HepG2 (cell line): ENCODE data around the gene SLC1A3.

Experiments
- AGO1 ChIP-seq: fragments of 200-400 bp; formaldehyde crosslinking; IDR thresholded peaks from 2 replicates; pipeline ENCODE4 v1.6.1; 2017; ENCODE audit warnings: mild to moderate bottlenecking, low read depth, low read length, moderate library complexity; ENCODE audit not compliant: poor library complexity, severe bottlenecking
- GATAD1 ChIP-seq: IDR thresholded peaks from 2 replicates; pipeline ENCODE4 v1.6.1; 2016; ENCODE audit warnings: missing genetic modification reagents, missing compliant biosample characterization
- KAT8 ChIP-seq: IDR thresholded peaks from 2 replicates; pipeline ENCODE4 v1.6.1; 2016; ENCODE audit warnings: missing genetic modification reagents, missing compliant biosample characterization
- KDM1A ChIP-seq: IDR thresholded peaks from 2 replicates; pipeline ENCODE4 v1.6.1; 2016; ENCODE audit warnings: missing compliant biosample characterization
- MTF2 ChIP-seq: sonication (generic); formaldehyde crosslinking; IDR thresholded peaks from 2 replicates; pipeline ENCODE4 v1.5.0; 2020; ENCODE audit warnings: missing genetic modification reagents, borderline replicate concordance
- SP1 ChIP-seq, 2 experiments: fragments of 450-650 bp in 1 of 2; sonication (generic) in 1 of 2; formaldehyde crosslinking in 1 of 2; IDR thresholded peaks; 2 replicates each; pipeline versions ENCODE4 v1.4.0 to v1.6.1; 2016 to 2020; ENCODE audit warnings: missing genetic modification reagents in 1 of 2
- ZBTB8A ChIP-seq: sonication (generic); formaldehyde crosslinking; IDR thresholded peaks from 2 replicates; pipeline ENCODE4 v1.4.0; 2020; ENCODE audit warnings: mild to moderate bottlenecking, low read depth, missing genetic modification reagents, borderline replicate concordance
- ZFP1 ChIP-seq: IDR thresholded peaks from 2 replicates; pipeline ENCODE4 v1.6.1; 2016
- ZNF546 ChIP-seq: sonication (generic); formaldehyde crosslinking; conservative IDR thresholded peaks from 2 replicates; pipeline ENCODE4 v1.8.1; 2023; ENCODE audit warnings: mild to moderate bottlenecking, missing genetic modification reagents
- ZNF816 ChIP-seq: sonication (generic); formaldehyde crosslinking; IDR thresholded peaks from 2 replicates; pipeline ENCODE4 v1.8.0; 2022; ENCODE audit warnings: missing genetic modification reagents, mild to moderate bottlenecking, borderline replicate concordance
- TF ChIP-seq, protein P1 (sequence below): sonication (generic); formaldehyde crosslinking; IDR thresholded peaks from 2 replicates; pipeline ENCODE4 v1.5.0; 2020; ENCODE audit warnings: missing genetic modification reagents
- TF ChIP-seq, protein P2 (sequence below): sonication (generic); formaldehyde crosslinking; IDR thresholded peaks from 2 replicates; pipeline ENCODE4 v1.5.0; 2020; ENCODE audit warnings: missing genetic modification reagents
- TF ChIP-seq, protein P3 (sequence below): sonication (generic); formaldehyde crosslinking; IDR thresholded peaks from 2 replicates; pipeline ENCODE4 v1.9.0; 2021; ENCODE audit warnings: missing genetic modification reagents, borderline replicate concordance

DNA sequence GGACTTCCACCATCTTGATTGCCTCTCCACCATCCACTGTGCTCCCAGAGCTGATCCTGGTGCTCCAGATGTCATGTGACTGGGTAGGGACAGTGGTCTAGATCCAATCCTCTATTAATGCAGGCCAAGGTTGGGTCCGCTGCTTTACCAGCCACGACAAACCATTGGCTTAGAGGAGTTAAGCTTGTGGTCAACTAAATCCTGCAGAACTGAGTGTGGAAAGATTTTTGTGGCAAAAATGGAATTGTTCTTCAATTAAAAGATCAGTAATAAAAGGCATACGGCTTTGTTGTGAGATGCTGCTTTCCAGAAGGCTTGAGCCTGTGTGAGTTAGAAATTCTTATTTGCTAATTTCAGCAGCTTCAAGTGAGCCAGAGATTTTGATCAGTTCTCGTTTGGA lies 30.7 kb downstream of the SLC1A3 start:
- TF ChIP-seq, protein P1, sequence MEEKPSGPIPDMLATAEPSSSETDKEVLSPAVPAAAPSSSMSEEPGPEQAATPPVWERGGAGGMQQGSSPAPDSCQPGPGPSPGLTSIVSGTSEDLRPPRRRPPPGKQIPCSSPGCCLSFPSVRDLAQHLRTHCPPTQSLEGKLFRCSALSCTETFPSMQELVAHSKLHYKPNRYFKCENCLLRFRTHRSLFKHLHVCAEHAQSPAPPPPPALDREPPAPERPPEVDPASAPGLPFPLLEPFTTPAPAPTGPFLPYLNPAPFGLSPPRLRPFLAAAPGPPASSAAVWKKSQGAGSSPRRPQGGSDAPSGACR (CRISPR knock-in tag): no peak
- TF ChIP-seq ZFP1 (no peak), SP1 (IDR thresholded peaks at IDR 0.05) (no peak), SP1 (CRISPR knock-in tag; IDR thresholded peaks at IDR 0.05) (no peak), KDM1A (CRISPR knock-in tag) (no peak), ZNF546 (CRISPR knock-in tag) (no peak), GATAD1 (CRISPR knock-in tag) (no peak), AGO1 (no peak), ZBTB8A (CRISPR knock-in tag) (no peak), MTF2 (CRISPR knock-in tag) (no peak), ZNF816 (CRISPR knock-in tag) (no peak), KAT8 (CRISPR knock-in tag) (no peak)
- TF ChIP-seq, protein P2, sequence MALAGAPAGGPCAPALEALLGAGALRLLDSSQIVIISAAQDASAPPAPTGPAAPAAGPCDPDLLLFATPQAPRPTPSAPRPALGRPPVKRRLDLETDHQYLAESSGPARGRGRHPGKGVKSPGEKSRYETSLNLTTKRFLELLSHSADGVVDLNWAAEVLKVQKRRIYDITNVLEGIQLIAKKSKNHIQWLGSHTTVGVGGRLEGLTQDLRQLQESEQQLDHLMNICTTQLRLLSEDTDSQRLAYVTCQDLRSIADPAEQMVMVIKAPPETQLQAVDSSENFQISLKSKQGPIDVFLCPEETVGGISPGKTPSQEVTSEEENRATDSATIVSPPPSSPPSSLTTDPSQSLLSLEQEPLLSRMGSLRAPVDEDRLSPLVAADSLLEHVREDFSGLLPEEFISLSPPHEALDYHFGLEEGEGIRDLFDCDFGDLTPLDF (CRISPR knock-in tag): no peak
- TF ChIP-seq, protein P3, sequence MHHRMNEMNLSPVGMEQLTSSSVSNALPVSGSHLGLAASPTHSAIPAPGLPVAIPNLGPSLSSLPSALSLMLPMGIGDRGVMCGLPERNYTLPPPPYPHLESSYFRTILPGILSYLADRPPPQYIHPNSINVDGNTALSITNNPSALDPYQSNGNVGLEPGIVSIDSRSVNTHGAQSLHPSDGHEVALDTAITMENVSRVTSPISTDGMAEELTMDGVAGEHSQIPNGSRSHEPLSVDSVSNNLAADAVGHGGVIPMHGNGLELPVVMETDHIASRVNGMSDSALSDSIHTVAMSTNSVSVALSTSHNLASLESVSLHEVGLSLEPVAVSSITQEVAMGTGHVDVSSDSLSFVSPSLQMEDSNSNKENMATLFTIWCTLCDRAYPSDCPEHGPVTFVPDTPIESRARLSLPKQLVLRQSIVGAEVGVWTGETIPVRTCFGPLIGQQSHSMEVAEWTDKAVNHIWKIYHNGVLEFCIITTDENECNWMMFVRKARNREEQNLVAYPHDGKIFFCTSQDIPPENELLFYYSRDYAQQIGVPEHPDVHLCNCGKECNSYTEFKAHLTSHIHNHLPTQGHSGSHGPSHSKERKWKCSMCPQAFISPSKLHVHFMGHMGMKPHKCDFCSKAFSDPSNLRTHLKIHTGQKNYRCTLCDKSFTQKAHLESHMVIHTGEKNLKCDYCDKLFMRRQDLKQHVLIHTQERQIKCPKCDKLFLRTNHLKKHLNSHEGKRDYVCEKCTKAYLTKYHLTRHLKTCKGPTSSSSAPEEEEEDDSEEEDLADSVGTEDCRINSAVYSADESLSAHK (CRISPR knock-in tag): no peak
